Activated CD4-positive, alpha-beta T cell treated with anti-CD3 and anti-CD28 coated beads for 48 hours (primary cell): ENCODE measurements around the gene SRGN.
"Not testable (repeated sequence)": the region's sequence is repeated elsewhere in the genome, so short reads cannot be mapped to it uniquely, and the experiment has no call there.

Experiments
- DNase-seq: peaks from one replicate; pipeline ENCODE4 v3.0.0-alpha.2; 2020

Gene SRGN

GRCh38 chr10:69091143-69091651 lies 3.3 kb downstream of the SRGN start:
- DNase-seq: no peak

DNA sequence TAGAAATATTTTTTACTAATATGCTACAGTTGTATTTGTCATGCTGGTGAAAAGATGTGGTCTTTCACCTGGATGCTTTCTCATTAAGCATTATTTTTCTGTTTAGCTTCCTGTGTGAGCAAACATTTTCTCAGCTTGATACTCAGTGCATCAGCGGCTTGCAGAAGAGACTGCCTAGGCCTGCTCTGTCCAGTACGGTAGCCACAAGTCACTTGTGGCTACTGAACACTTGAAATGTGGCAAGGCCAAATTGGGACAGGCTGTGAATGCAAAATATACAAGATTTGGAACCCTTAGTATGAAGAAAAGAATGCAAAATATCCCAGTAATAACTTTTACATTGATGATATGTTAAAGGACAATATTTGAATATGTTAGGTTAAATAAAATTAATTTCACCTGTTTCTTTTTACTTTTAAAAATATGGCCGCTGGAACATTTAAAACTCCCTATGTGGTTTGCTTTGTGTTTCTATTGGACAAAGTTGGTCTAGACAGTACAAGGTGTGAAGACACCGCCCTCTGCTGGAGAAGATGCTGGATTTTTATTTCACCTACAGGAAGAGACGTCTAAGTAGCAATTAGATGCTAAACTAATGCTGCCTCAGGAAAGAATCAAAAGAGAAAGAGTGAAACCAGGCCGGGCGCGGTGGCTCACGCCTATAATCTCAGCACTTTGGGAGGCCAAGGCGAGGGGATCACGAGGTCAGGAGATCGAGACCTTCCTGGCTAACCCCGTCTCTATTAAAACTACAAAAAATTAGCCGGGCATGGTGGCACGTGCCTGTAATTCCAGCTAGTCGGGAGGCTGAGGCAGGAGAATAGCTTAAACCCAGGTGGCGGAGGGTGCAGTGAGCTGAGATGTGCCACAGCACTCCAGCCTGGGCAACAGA lies 5.3 kb downstream of the SRGN start:
- DNase-seq: peak; percentile 87

DNA sequence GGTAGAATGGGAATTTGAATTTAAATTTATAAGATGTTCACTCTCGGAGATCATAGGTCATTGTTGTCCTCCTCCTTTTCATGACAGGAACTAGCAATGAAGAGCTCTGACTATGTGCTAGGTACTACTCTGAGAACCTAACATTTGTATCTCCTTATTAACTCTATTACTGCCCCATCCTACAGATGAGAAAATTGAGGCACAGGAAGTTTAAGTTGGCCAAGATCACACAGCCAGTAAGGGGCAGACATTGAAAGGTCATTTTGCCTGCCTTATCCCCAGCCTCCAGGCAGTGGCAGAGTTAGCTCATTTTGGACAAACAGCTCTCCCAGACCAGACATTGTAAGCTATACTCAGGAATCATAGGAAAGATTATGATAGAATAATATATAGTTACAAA lies 6.0 kb downstream of the SRGN start:
- no peak for DNase-seq

- no peak for DNase-seq
Measured at GRCh38 chr10:69096045-69096444, 8.1 kb downstream of the SRGN start.

DNA sequence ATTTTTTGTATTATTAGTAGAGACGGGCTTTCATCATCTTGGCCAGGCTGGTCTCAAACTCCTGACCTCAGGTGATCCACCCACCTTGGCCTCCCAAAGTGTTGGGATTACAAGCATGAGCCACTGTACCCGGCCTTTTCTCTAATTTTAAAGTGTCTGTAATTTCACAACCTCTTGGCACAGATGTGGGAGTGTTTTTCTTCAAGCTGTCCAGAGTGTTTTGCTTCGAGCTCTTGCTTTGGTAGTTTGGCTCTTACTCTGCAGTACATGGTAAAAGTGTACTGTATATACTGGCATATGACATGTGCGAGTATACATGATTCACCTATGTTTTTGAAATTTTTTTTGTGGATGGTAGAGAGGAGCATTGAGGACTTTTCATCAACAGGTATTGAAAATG lies 9.8 kb downstream of the SRGN start:
- no peak for DNase-seq

- DNase-seq: no peak
Measured at GRCh38 chr10:69100136-69100872, 12.4 kb downstream of the SRGN start.

DNA sequence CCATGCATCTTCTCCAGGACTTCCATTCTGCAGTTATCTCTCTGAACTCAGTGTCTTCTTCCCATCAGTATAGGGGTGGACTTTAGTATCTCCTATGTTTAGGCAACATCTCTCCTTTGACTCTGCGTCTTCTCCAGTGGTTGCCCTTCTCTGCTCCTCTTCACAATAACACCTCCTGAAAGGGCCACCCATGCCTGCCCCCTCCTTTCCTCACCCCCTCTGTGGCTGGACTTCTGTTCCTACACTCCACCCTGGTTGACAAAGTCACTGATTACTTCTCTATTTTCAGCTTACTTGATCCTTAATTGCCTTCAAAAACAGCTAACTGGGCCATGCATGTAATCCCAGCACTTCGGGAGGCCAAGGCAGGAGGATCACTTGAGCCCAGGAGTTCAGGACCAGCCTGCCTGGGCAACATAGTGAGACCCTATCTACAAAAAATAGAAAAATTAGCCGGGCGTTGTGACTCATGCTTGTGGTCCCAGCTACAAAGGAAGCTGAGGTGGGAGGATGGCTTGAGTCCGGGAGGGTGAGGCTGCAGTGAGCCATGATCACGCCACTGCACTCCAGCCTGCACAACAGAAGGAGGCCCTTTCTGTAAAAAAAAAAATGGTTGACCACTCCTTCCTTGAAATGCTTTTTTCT lies 13.7 kb downstream of the SRGN start:
- DNase-seq: peak; percentile 22

GRCh38 chr10:69102440-69102839 lies 14.5 kb downstream of the SRGN start:
- DNase-seq: no peak

DNA sequence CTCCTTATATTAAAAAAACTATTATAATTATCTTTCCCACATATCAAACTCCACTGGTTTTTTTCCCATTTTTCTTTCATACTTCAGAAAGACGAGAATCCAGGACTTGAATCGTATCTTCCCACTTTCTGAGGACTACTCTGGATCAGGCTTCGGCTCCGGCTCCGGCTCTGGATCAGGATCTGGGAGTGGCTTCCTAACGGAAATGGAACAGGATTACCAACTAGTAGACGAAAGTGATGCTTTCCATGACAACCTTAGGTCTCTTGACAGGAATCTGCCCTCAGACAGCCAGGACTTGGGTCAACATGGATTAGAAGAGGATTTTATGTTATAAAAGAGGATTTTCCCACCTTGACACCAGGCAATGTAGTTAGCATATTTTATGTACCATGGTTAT lies 15.9 kb downstream of the SRGN start:
- no peak for DNase-seq

DNA sequence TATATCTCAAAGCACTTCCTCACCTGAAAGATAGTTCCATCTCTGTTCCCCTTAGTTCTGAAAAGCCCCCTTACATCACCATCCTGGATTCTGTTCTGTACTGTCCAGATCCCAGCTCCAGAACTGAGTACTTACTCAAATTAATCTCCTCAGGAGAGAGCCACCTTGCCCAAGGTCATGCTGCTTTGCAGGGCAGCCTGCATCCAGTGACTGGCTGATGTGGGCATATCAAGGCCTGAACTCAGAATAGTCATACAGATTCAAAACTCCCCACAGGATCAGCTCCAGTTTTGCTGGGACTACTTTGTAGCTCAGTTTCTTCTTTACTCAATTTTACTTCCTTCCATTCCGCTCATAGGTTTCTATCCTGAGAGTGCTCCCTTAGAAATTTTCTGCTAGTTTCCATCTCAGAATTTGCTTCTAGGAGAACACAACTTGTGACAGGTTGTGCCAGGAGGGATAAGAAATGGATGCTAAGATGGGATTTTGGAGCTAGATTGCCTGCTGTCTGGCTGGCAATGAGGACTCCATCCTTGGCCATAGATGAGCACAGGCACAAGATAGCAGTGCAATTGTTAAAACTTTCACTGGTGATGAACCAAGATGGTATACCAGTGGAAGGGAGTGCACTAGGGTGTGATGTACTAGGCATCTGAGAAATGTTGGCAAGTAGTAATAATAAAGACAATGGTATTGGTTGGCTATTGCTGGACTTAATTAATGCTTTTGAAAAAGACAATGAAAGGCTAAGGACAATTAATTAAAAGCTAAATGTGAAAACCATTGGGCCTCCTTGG lies 17.3 kb downstream of the SRGN start:
- DNase-seq: no peak

GRCh38 chr10:69107176-69107490 lies 19.2 kb downstream of the SRGN start:
- no peak for DNase-seq

- DNase-seq: no peak
Measured at GRCh38 chr10:69107699-69108098, 19.8 kb downstream of the SRGN start.

GRCh38 chr10:69119896-69120295 lies 32.0 kb downstream of the SRGN start:
- DNase-seq: no peak

- no peak for DNase-seq
Measured at GRCh38 chr10:69123306-69123746, 35.4 kb downstream of the SRGN start.

GRCh38 chr10:69123747-69124562 lies 36.1 kb downstream of the SRGN start, which contains the start of gene VPS26A:
TSS of gene VPS26A (plus strand) at chr10:69124178. CDS start at chr10:69124278, 100 bp downstream.
- DNase-seq: peak; percentile 99

DNA sequence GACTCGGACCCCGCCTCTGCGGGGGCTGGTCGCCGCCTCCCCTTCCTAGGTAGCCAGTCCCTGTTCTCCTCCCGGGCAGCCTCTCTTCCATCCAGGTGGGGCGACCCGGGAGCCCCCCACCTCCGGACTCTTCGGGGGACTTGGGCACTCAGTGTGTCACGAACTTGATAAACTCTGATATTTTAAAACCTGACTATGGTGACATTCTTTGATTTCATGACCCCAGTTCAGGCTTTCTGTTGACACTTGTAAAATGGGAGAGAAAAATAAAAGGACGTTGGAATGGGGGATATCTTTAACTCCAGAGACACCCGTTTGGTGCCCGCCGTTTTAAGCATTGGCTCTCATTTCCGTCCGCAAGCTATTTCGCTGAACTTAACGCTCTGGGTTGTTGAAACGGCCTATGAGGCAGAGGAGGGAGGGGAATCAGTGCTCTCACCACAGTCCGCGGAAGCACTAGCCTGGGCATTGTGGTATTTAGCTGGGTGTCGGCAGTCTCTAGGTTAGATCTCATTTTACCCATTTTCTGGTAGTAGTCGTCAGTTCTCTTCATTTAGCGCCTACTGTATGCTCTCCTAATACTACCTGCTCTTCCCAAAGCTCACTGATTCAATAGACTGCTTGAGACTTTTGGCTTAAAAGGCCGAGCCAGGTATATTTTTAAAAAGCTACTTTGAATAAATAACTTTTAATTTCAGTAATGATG lies 36.8 kb downstream of the SRGN start:
- DNase-seq: peak; percentile 57

DNA sequence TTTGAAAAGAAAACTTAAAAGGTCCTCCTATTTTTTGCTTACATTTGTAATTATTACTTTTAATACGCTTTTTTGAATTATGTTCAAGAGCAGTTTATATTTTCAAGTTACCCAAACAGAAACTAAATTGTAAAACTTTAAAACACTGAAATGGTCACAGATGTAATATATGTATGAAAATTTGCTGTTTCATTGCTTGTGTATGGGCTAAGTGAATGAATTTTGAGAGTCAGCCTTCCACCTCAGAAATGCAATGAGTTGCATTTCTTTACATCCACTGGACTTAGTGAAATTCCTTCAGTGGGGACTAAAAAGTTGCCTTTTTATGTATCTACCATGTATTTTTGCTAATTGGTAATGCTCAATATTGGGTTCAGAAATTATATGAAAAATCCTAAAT lies 37.7 kb downstream of the SRGN start:
- DNase-seq: no peak

GRCh38 chr10:69130251-69130650 lies 42.3 kb downstream of the SRGN start:
- DNase-seq: no peak

DNA sequence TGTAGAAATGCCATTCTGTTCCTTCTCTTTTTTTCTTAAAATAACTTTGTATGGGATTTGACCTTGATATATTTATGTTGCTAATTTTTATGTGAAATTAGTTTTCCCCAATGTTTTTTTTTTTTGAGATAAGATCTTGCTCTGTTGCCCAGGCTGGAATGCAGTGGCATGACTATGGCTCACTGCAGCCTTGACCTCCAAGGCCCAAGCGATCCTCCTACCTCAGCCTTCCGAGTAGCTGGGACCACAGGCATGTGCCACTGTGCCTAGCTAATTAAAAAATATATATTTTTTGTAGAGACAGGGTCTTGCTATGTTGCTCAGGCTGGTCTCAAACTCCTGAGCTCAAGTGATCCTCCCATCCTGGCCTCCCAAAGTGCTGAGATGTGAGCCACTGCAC lies 52.1 kb downstream of the SRGN start:
- DNase-seq: no peak

DNA sequence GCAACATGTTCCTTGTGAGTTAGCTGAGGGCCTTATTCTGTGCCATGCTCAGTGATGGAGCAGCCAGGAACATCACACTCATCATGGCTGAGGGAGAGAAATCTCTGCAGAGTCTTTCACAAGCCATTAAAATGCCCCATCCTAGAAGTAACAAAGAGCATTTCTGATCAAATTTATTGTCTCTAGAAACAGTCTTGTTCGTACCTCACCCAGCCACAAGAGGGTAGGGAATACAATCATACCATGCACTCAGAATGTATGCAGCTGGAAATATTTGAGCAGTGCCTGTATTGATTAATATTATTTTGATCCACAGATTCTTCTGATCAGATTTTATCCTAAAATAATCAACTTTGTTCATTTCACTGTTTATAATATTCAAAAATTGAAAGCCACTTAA lies 53.4 kb downstream of the SRGN start:
- DNase-seq: no peak

DNA sequence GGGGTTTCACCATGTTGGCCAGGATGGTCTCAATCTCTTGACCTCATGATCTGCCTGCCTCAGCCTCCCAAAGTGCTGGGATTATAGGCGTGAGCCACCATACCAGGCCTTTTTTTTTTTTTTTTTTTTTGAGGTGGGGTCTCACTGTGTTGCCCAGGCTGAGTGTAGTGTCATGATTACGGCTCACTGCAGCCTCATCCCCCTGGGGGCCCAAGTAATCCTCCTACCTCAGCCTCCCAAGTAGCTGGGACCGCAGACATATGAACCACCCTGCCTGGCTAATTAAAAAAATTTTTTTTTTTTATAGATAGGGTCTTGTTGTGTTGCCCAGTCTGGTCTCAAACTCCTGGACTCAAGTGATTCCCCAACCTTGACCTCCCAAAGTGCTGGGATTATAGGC lies 54.2 kb downstream of the SRGN start:
- DNase-seq: not testable (repeated sequence)
